GM18868 (cell line): ENCODE results near the gene TMEM267.
"Not testable (repeated sequence)": the region's sequence is repeated elsewhere in the genome, so short reads cannot be mapped to it uniquely, and the experiment has no call there.

Experiments
- ATAC-seq: cut with Tn5 transposase; IDR thresholded peaks from one replicate; pipeline ENCODE4 v1.9.1; 2021; ENCODE audit warnings: mild to moderate bottlenecking, moderate library complexity; ENCODE audit not compliant: unreplicated experiment

The TMEM267 gene

GRCh38 chr5:43411495-43411894, 72.2 kb downstream of the TMEM267 start:
- ATAC-seq = no peak

GRCh38 chr5:43410414-43410813, 73.3 kb downstream of the TMEM267 start:
- no peak for ATAC-seq

DNA sequence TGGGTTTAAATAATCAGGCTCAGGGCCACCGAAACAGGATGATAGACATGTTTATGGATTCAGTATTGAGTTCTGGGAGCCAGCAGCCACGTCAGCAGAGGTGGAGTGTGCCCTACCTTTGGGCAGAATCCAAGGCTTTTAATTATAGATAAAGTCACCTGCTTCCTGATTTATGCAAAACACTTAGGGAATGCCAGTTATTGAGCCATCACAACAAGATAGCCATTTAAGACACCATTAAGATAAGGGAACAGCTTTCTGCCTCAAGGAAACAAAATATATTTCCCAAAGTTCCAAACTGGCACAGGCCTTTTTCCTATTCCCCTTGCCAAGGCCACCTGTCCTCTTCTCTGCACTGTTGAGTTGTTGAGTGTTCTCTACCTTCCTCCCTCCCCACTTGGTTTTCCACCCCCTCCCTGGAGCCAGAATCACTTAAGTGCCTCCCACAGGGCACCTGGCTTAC, 73.8 kb downstream of the TMEM267 start:
- ATAC-seq = no peak

GRCh38 chr5:43402524-43403066, 81.1 kb downstream of the TMEM267 start:
- ATAC-seq = not testable (repeated sequence)

DNA sequence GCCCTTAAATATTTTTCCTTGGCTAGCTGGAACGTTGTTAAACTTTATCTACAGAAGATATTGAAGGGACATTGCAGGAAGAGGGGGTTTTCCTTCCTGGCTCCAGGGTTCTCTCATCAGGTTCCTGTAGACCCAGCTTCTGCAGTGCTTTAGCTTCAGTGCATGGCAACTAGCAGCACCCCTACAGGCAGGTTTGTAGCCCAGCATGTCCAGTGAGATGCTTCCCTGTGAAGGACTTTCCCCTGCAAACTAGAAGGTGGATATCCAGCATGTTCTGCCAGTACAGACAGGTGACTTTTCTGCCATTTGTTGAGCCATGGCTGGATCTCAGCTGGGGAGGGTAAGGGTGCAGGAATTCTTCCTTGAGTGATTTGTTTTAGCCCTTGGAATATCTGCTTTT, 81.8 kb downstream of the TMEM267 start:
- no peak for ATAC-seq

DNA sequence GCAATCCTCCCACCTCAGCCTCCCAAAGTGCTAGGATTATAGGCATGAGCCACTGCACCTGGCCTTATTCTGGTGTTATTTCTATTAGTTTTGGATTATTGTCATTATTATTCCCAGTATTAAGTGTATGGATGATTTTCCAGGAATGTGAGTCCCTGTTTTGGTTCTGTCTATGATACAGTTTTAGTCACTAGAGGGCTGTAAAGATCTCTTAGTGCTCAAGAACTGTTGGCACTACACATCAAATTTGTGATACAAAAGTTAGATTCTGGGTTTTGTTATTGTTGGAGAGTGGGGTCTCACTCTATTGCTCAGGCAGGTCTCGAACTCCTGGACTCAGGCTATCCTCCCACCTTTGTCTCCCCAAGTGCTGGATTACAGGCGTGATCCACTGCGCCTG, 83.6 kb downstream of the TMEM267 start:
- no peak for ATAC-seq

DNA sequence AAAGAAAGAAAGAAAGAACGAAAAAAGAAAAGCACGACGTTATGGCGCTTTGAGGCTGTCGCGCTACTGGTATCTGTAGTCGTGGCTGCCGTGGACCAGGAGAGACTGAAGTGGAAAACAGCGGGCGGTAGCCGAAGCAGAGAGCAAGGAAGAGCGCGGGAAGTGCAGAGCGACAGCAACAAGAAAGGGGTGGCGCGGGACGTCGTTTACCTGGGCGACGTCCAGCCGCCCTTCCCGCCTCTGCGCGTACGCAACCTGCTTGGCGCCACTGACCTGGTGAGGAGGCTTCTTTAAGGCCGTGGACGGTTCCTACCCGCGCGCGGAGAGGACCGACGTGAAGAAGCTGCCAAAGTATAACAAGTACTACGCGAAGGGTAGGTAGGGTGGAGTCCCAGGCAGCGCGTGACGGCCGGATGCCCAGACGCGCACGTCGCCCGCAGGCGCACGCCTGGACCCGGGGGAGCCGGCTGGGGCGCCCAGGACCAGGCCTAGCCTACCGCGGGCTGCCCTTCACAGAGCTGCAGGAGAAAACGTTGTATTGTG, 86.8 kb downstream of the TMEM267 start:
- peak; percentile 98 for ATAC-seq
